ENCODE data around the gene P2RX1. TPM values are rescaled to one million over a fixed set of nuclear protein-coding genes. Genes with fewer than 3 reads are reported as not detected.

P2RX1 gene
- total RNA-seq, 4 donors from 2014 or later = 0.25 to 2.6 (median 1.2) TPM

GRCh38 chr17:3879591-3880417 is 36.5 kb downstream of the P2RX1 start:
- TF ChIP-seq, protein P1, sequence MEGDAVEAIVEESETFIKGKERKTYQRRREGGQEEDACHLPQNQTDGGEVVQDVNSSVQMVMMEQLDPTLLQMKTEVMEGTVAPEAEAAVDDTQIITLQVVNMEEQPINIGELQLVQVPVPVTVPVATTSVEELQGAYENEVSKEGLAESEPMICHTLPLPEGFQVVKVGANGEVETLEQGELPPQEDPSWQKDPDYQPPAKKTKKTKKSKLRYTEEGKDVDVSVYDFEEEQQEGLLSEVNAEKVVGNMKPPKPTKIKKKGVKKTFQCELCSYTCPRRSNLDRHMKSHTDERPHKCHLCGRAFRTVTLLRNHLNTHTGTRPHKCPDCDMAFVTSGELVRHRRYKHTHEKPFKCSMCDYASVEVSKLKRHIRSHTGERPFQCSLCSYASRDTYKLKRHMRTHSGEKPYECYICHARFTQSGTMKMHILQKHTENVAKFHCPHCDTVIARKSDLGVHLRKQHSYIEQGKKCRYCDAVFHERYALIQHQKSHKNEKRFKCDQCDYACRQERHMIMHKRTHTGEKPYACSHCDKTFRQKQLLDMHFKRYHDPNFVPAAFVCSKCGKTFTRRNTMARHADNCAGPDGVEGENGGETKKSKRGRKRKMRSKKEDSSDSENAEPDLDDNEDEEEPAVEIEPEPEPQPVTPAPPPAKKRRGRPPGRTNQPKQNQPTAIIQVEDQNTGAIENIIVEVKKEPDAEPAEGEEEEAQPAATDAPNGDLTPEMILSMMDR (IDR thresholded peaks at IDR 0.05) = no peak
- TF ChIP-seq POLR2AphosphoS5 (IDR thresholded peaks at IDR 0.05) (no peak), POLR2A (IDR thresholded peaks at IDR 0.05) (no peak), EP300 (IDR thresholded peaks at IDR 0.05) (no peak)
- Histone ChIP-seq H3K27me3 (no peaks in the 10 kb centered on the region), H3K27ac (no peak overlapping the region), H3K4me3 (no peak overlapping the region), H3K36me3 (peaks cover 52% of the 10 kb centered on the region), H3K4me1 (peaks cover 9% of the 10 kb centered on the region), H3K9me3 (no peaks in the 10 kb centered on the region)
- WGBS = 43% methylated on average over 9 of the region's 25 CpGs
- DNase-seq (ENCODE audit: low spot score in 2 of 2) = no peak

DNA sequence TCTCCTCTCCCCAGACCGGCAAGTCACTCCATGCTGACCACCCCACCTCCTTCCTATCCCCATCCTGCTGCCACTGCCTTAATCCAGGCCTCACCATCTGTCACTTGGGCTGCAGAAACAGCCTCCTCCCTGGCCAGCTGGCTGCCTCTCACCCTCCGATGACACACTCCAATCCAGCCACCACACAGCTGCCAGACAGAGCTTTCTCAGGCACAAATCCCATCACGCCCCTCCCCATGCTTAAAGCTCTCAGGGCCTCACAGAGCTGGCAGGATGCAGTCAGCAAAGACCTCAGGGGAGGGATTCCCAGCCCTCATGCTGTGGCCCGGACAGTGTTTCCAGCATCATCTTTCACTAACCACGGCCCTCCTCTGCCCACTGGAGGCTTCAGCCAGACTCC is 37.1 kb downstream of the P2RX1 start:
- 35% methylated on average over 5 of the region's 5 CpGs for WGBS
- Histone ChIP-seq H3K9me3 (no peaks in the 10 kb centered on the region), H3K27me3 (no peaks in the 10 kb centered on the region), H3K4me3 (no peak overlapping the region), H3K4me1 (peaks cover 9% of the 10 kb centered on the region), H3K27ac (no peak overlapping the region), H3K36me3 (peaks cover 45% of the 10 kb centered on the region)
- TF ChIP-seq, protein P1 (IDR thresholded peaks at IDR 0.05) = no peak
- TF ChIP-seq EP300 (IDR thresholded peaks at IDR 0.05) (no peak), POLR2AphosphoS5 (IDR thresholded peaks at IDR 0.05) (no peak), POLR2A (IDR thresholded peaks at IDR 0.05) (no peak)
- DNase-seq (ENCODE audit: low spot score in 2 of 2) = no peak

DNA sequence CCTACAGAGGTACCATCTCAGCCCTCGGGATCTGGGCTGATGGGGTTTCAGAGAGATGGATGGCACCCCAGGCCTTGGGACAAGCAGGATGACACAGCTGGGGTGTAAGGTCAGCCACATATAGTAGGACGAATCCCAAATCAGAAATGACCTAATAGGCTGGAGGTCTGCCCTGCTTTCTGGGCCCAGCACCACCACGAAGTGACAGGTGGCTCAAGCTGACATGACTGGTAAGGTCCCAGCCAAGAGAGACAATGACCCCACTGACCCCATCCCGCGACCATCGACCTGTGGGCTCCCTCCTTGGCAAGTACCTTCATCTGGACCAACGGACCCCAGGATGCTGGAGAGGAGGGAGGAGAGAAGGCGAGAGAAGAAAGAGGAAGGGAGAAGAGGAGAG is 39.0 kb downstream of the P2RX1 start:
- 80% methylated on average over 7 of the region's 8 CpGs for WGBS
- no peak for DNase-seq (ENCODE audit: low spot score in 2 of 2)
- H3K4me3 ChIP-seq = no peak overlapping the region
- H3K27me3 ChIP-seq = no peaks in the 10 kb centered on the region
- peaks cover 47% of the 10 kb centered on the region for H3K36me3 ChIP-seq
- peaks cover 9% of the 10 kb centered on the region for H3K4me1 ChIP-seq
- no peak for TF ChIP-seq POLR2AphosphoS5 (IDR thresholded peaks at IDR 0.05)
- TF ChIP-seq, protein P1 (IDR thresholded peaks at IDR 0.05) = no peak
- TF ChIP-seq POLR2A (IDR thresholded peaks at IDR 0.05) = no peak
- no peak for TF ChIP-seq EP300 (IDR thresholded peaks at IDR 0.05)
- H3K9me3 ChIP-seq = no peaks in the 10 kb centered on the region
- no peak overlapping the region for H3K27ac ChIP-seq

DNA sequence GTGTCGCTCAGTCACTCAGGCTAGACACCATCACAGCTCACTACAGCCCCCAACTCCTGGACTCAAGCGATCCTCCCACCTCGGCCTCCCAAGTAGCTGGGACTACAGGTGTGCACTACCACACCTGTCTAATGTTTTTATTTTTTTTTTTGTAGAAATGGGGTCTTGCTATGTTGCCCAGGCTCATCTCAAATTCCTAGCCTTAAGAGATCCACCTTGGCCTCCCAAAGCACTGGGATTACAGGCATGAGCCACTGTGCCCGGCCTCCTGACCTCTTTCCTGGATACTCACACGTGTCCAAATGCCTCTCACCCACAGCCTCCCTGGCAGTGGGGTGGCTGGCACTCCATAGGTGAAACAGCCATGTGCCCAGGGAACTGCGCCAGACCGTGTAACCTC is 40.9 kb downstream of the P2RX1 start:
- H3K27me3 ChIP-seq = no peaks in the 10 kb centered on the region
- WGBS = 94% methylated on average over 7 of the region's 7 CpGs
- H3K9me3 ChIP-seq = no peaks in the 10 kb centered on the region
- no peak for DNase-seq (ENCODE audit: low spot score in 2 of 2)
- no peak overlapping the region for H3K4me3 ChIP-seq
- no peak overlapping the region for H3K27ac ChIP-seq
- TF ChIP-seq EP300 (IDR thresholded peaks at IDR 0.05) = no peak
- no peak for TF ChIP-seq POLR2AphosphoS5 (IDR thresholded peaks at IDR 0.05)
- TF ChIP-seq POLR2A (IDR thresholded peaks at IDR 0.05) = no peak
- TF ChIP-seq, protein P1 (IDR thresholded peaks at IDR 0.05) = no peak
- peaks cover 50% of the 10 kb centered on the region for H3K36me3 ChIP-seq
- peaks cover 14% of the 10 kb centered on the region for H3K4me1 ChIP-seq

DNA sequence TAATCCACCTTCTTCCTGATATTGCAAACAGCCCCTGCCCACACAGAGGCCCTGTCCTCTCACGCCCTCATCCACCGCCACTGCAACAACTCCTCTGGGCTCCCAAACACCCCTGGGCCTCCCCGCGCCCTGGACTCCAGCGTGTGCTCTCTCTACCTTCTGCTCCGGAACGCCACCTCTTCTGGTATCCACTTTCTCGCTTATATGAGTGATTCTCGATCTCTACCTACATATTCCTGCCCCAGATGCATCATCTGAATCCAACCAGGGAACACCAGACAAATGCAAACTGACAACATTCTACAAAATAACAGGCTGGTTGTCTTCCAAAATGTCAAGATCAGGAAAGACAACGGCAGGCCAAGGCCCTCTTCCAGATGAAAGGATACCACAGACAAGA is 42.4 kb downstream of the P2RX1 start:
- no peak overlapping the region for H3K4me3 ChIP-seq
- TF ChIP-seq POLR2AphosphoS5 (IDR thresholded peaks at IDR 0.05) (no peak), POLR2A (IDR thresholded peaks at IDR 0.05) (no peak), EP300 (IDR thresholded peaks at IDR 0.05) (no peak)
- TF ChIP-seq, protein P1 (IDR thresholded peaks at IDR 0.05) = no peak
- H3K27ac ChIP-seq = no peak overlapping the region
- 96% methylated on average over 10 of the region's 10 CpGs for WGBS
- no peaks in the 10 kb centered on the region for H3K27me3 ChIP-seq
- H3K36me3 ChIP-seq = peaks cover 53% of the 10 kb centered on the region
- H3K4me1 ChIP-seq = peaks cover 6% of the 10 kb centered on the region
- no peak for DNase-seq (ENCODE audit: low spot score in 2 of 2)
- H3K9me3 ChIP-seq = no peaks in the 10 kb centered on the region

Measured in suprapubic skin (tissue), 4 donors.